Fibroblast of lung (primary cell): ENCODE measurements around the gene ZDHHC8. TPM values are rescaled to one million over a fixed set of nuclear protein-coding genes. Genes with fewer than 3 reads are reported as not detected.

Experiments
- DNase-seq, 2 donors: peaks; one replicate each; pipeline versions ENCODE4 v3.0.0 to v3.0.0-alpha.2; 2010; ENCODE audit warnings: low read depth in 2 of 2
- H2AFZ ChIP-seq: 2 replicates; pipeline ENCODE4 v1.5.1; 2012; ENCODE audit warnings: low read length, control low read depth, inconsistent platforms
- H3K27ac ChIP-seq: 2 replicates; pipeline ENCODE4 v1.5.1; 2011; ENCODE audit warnings: low read length, control low read depth; ENCODE audit not compliant: insufficient read depth
- H3K27me3 ChIP-seq: 2 replicates; pipeline ENCODE4 v1.5.1; 2011; ENCODE audit warnings: mild to moderate bottlenecking, low read length; ENCODE audit not compliant: control insufficient read depth, insufficient read depth
- H3K36me3 ChIP-seq: 2 replicates; pipeline ENCODE4 v1.5.1; 2011; ENCODE audit warnings: low read length; ENCODE audit not compliant: control insufficient read depth, insufficient read depth
- H3K4me1 ChIP-seq: 2 replicates; pipeline ENCODE4 v1.5.1; 2011; ENCODE audit warnings: low read length; ENCODE audit not compliant: control insufficient read depth, insufficient read depth; ENCODE audit errors: extremely low read depth
- H3K4me2 ChIP-seq: 2 replicates; pipeline ENCODE4 v1.5.1; 2011; ENCODE audit warnings: low read length, control low read depth; ENCODE audit not compliant: insufficient read depth; ENCODE audit errors: extremely low read depth
- H3K4me3 ChIP-seq, 4 experiments: fragments of 200-600 bp in 1 of 4; sonication (generic) in 1 of 4; replicated peaks in 1 of 4; 2 replicates each; pipeline ENCODE4 v1.5.1; 2011 to 2016; ENCODE audit warnings: low read length in 4 of 4, low read depth in 3 of 4, mild to moderate bottlenecking in 3 of 4, control low read depth in 2 of 4, inconsistent platforms in 1 of 4, mixed read lengths in 1 of 4; ENCODE audit not compliant: insufficient read depth in 1 of 4; ENCODE audit errors: control extremely low read depth in 1 of 4
- H3K79me2 ChIP-seq: 2 replicates; pipeline ENCODE4 v1.5.1; 2012; ENCODE audit warnings: mild to moderate bottlenecking, low read length, inconsistent platforms; ENCODE audit not compliant: control insufficient read depth, insufficient read depth
- H3K9ac ChIP-seq: 2 replicates; pipeline ENCODE4 v1.5.1; 2011; ENCODE audit warnings: mild to moderate bottlenecking, low read length, control low read depth; ENCODE audit not compliant: insufficient read depth
- H3K9me3 ChIP-seq: 2 replicates; pipeline ENCODE4 v1.5.1; 2012; ENCODE audit warnings: low read depth, low read length; ENCODE audit not compliant: control insufficient read depth, insufficient read depth
- H4K20me1 ChIP-seq: 2 replicates; pipeline ENCODE4 v1.5.1; 2011; ENCODE audit warnings: low read length; ENCODE audit not compliant: control insufficient read depth, insufficient read depth; ENCODE audit errors: extremely low read depth
- CTCF ChIP-seq, 2 donors: IDR thresholded peaks in 1 of 2; conservative IDR thresholded peaks in 1 of 2; 1 replicate in 1 of 2; 2 replicates in 1 of 2; pipeline ENCODE4 v1.5.1; 2011 to 2012; ENCODE audit warnings: low read length in 2 of 2, control low read depth in 1 of 2, inconsistent platforms in 1 of 2, low read depth in 1 of 2, mild to moderate bottlenecking in 1 of 2
- EZH2 ChIP-seq: IDR thresholded peaks from 2 replicates; pipeline ENCODE4 v1.5.1; 2012; ENCODE audit warnings: low read length, control low read depth, mild to moderate bottlenecking; ENCODE audit errors: missing control alignments
- polyA plus RNA-seq, 2 donors: library from polyadenylated mRNA; depleted of rRNA in 1 of 2; stranded (reverse) in 1 of 2; unstranded in 1 of 2; fragments of >200 nt; gene quantifications; 2 replicates each; pipeline ENCODE4 v1.2.1, GENCODE V29; 2011 to 2012; ENCODE audit warnings: missing spikeins in 1 of 2
- total RNA-seq: library from RNA; depleted of rRNA; stranded (reverse); fragments of >200 nt; gene quantifications from 2 replicates; pipeline ENCODE4 v1.2.1, GENCODE V29; 2014

The ZDHHC8 gene
- total and polyA plus RNA-seq, 2 donors (not counting 1 experiment from before 2014, with no cell fraction given) = 6.6 to 26.2 TPM

- H3K4me1 ChIP-seq = no peaks in the 10 kb centered on the region
- H2AFZ ChIP-seq = no peak overlapping the region
- H3K4me3 ChIP-seq = no peak overlapping the region
- H3K9me3 ChIP-seq = no peaks in the 10 kb centered on the region
- TF ChIP-seq CTCF (conservative IDR thresholded peaks at IDR 0.05 in 1 of 2, IDR thresholded peaks at IDR 0.05 in 1 of 2; ENCODE audit: low read depth in 1 of 2, low read length in 2 of 2) (no peak), EZH2 (no peak)
- H3K27ac ChIP-seq = no peak overlapping the region
- no peak for DNase-seq
- no peaks in the 10 kb centered on the region for H3K27me3 ChIP-seq
- H4K20me1 ChIP-seq = no peaks in the 10 kb centered on the region
- H3K36me3 ChIP-seq = peaks cover 32% of the 10 kb centered on the region
- H3K79me2 ChIP-seq = peaks cover 24% of the 10 kb centered on the region
- H3K9ac ChIP-seq = no peak overlapping the region
- H3K4me2 ChIP-seq = no peak overlapping the region
Measured at GRCh38 chr22:20094197-20094807, 37.3 kb upstream of the ZDHHC8 start.

DNA sequence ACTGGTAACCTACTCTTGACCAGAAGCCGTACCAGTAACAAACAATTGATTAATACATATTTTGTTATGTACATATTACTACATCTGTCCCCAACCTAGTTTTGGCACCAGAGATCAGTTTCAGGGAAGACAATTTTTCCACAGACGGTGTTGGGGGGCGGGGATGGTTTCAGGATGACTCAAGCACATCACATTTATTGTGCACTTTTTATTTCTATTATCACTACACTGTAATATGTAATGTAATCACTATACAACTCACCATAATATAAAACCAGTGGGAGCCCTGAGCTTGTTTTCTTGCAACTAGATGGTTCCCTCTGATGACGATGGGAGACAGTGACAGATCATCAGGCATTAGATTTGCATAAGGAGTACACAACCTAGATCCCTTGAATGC, 36.1 kb upstream of the ZDHHC8 start:
- Histone ChIP-seq H3K4me1 (no peaks in the 10 kb centered on the region), H3K9me3 (no peaks in the 10 kb centered on the region), H3K27ac (no peak overlapping the region), H3K36me3 (peaks cover 27% of the 10 kb centered on the region), H3K4me2 (no peak overlapping the region), H3K4me3 (no peak overlapping the region), H3K79me2 (peaks cover 29% of the 10 kb centered on the region), H3K9ac (no peak overlapping the region), H3K27me3 (no peaks in the 10 kb centered on the region), H2AFZ (no peak overlapping the region), H4K20me1 (no peaks in the 10 kb centered on the region)
- DNase-seq = no peak
- TF ChIP-seq CTCF (conservative IDR thresholded peaks at IDR 0.05 in 1 of 2, IDR thresholded peaks at IDR 0.05 in 1 of 2; ENCODE audit: low read depth in 1 of 2, low read length in 2 of 2) (no peak), EZH2 (no peak)

DNA sequence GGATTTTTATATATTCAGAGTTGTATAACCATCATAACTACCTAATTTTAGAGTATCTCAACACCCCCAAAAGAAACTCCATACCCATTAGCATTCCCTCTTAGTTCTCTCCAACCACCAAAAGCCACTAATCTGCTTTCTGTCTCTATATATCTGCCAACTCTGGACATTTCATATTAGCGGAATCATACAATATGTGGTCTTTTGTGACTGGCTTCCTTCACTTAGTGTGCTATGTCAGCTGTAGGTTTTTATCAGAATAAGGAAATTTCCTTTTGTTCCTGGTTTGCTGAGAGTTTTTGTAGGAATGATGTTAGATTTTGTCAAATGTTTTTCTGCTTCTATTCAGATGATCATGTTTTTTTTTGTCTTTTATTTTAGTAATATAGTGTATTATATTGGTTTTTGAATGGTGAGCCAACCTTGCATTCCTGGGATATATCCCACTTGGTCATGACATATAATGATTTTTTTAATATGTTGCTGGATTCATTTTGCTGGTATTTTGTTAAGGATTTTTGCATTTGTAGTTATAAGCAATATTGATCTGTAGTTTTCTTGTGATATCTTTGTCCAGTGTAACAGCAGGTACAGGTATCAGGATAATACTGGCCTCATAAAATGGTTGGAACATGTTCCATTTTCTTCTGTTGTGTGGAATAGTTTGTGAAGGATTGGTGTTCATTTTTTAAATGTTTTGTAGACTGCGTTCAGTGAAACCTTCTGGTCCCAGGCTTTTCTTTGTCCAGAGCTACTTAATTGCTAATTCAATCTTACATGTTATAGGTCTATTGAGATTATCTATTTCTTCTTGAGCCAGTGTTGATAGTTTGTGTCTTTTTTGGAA, 34.8 kb upstream of the ZDHHC8 start:
- DNase-seq = no peak

More for the DNA sequence above, 34.8 kb upstream of the ZDHHC8 start:
- H3K27ac ChIP-seq = no peak overlapping the region
- H3K4me1 ChIP-seq = no peaks in the 10 kb centered on the region
- no peak for TF ChIP-seq EZH2
- TF ChIP-seq CTCF (conservative IDR thresholded peaks at IDR 0.05 in 1 of 2, IDR thresholded peaks at IDR 0.05 in 1 of 2; ENCODE audit: low read depth in 1 of 2, low read length in 2 of 2) = no peak
- no peak overlapping the region for H3K9ac ChIP-seq
- H3K4me2 ChIP-seq = no peak overlapping the region
- no peaks in the 10 kb centered on the region for H3K27me3 ChIP-seq
- H3K36me3 ChIP-seq = peaks cover 22% of the 10 kb centered on the region
- H3K9me3 ChIP-seq = no peaks in the 10 kb centered on the region
- H2AFZ ChIP-seq = no peak overlapping the region
- peaks cover 32% of the 10 kb centered on the region for H3K79me2 ChIP-seq
- H3K4me3 ChIP-seq = no peak overlapping the region
- H4K20me1 ChIP-seq = no peaks in the 10 kb centered on the region
